GM23338 (cell line): ENCODE data around the gene TPSB2. TPM values are rescaled to one million over a fixed set of nuclear protein-coding genes. Genes with fewer than 3 reads are reported as not detected.

Experiments used
- ATAC-seq: fragments of 200-7000 bp; cut with Tn5 transposase; 3 replicates; pipeline ENCODE4 v1.9.1; 2020
- DNase-seq: peaks from one replicate; pipeline ENCODE4 v3.0.0-alpha.2; 2015; ENCODE audit warnings: low spot score
- H2AFZ ChIP-seq: fragments of 200-600 bp; sonication (generic); 2 replicates; pipeline ENCODE4 v1.8.0; 2016; ENCODE audit warnings: antibody characterized with exemption, mild to moderate bottlenecking, moderate library complexity
- H3F3A ChIP-seq: fragments of 200-600 bp; sonication (generic); replicated peaks from 2 replicates; pipeline ENCODE4 v1.8.0; 2017; ENCODE audit warnings: antibody characterized with exemption, mixed run types, low read depth
- H3K27ac ChIP-seq: fragments of 200-600 bp; sonication (generic); 2 replicates; pipeline ENCODE4 v1.6.1; 2016; ENCODE audit warnings: low read depth
- H3K27me3 ChIP-seq: fragments of 200-600 bp; sonication (generic); 2 replicates; pipeline ENCODE4 v1.8.0; 2016; ENCODE audit warnings: mild to moderate bottlenecking, mixed run types, moderate library complexity; ENCODE audit not compliant: insufficient read depth
- H3K36me3 ChIP-seq: fragments of 200-600 bp; sonication (generic); 2 replicates; pipeline ENCODE4 v1.8.0; 2016; ENCODE audit warnings: mild to moderate bottlenecking; ENCODE audit not compliant: insufficient read depth
- H3K4me1 ChIP-seq: fragments of 200-600 bp; sonication (generic); 2 replicates; pipeline ENCODE4 v1.8.0; 2016; ENCODE audit warnings: mild to moderate bottlenecking, moderate library complexity; ENCODE audit not compliant: insufficient read depth
- H3K4me2 ChIP-seq: fragments of 200-600 bp; sonication (generic); 2 replicates; pipeline ENCODE4 v1.7.1; 2017; ENCODE audit warnings: mixed run types
- H3K4me3 ChIP-seq: fragments of 200-600 bp; sonication (generic); 2 replicates; pipeline ENCODE4 v1.6.1; 2016; ENCODE audit warnings: mixed run types
- H3K79me2 ChIP-seq: fragments of 200-600 bp; sonication (generic); replicated peaks from 2 replicates; pipeline ENCODE4 v1.8.0; 2017; ENCODE audit warnings: mild to moderate bottlenecking; ENCODE audit not compliant: insufficient read depth
- H3K9me2 ChIP-seq: fragments of 200-600 bp; sonication (generic); 2 replicates; pipeline ENCODE4 v1.8.0; 2017; ENCODE audit not compliant: insufficient read depth
- H4K20me1 ChIP-seq: fragments of 200-600 bp; sonication (generic); replicated peaks from 2 replicates; pipeline ENCODE4 v1.8.0; 2017; ENCODE audit warnings: mild to moderate bottlenecking; ENCODE audit not compliant: insufficient read depth
- H3K27ac Mint-ChIP-seq: 2 replicates; pipeline ENCODE4 v1.8.0; 2020; ENCODE audit warnings: inconsistent platforms, mild to moderate bottlenecking, moderate library complexity, mixed read lengths
- H3K27me3 Mint-ChIP-seq: 3 replicates; pipeline ENCODE4 v1.8.0; 2022; ENCODE audit warnings: low read depth, mild to moderate bottlenecking, moderate library complexity, mixed read lengths, inconsistent platforms; ENCODE audit not compliant: insufficient read depth, poor library complexity
- H3K36me3 Mint-ChIP-seq: 3 replicates; pipeline ENCODE4 v1.8.0; 2021; ENCODE audit warnings: low read depth, mild to moderate bottlenecking, inconsistent platforms, moderate library complexity, mixed read lengths
- H3K4me1 Mint-ChIP-seq: 3 replicates; pipeline ENCODE4 v1.8.0; 2020; ENCODE audit warnings: mild to moderate bottlenecking, inconsistent platforms, mixed read lengths
- H3K4me3 Mint-ChIP-seq: 3 replicates; pipeline ENCODE4 v1.8.0; 2021; ENCODE audit warnings: moderate library complexity, mild to moderate bottlenecking, inconsistent platforms, mixed read lengths
- H3K9me3 Mint-ChIP-seq: 3 replicates; pipeline ENCODE4 v1.8.0; 2020; ENCODE audit warnings: moderate library complexity, mild to moderate bottlenecking, inconsistent platforms, mixed read lengths
- CREB1 ChIP-seq: fragments of 250-450 bp; sonication (Bioruptor Pico); IDR thresholded peaks from 2 replicates; pipeline ENCODE4 v1.5.0; 2020; ENCODE audit warnings: low read depth, mild to moderate bottlenecking, moderate library complexity
- EZH2 ChIP-seq: fragments of 200-600 bp; sonication (generic); IDR thresholded peaks from one replicate; pipeline ENCODE4 v1.8.0; 2017; ENCODE audit warnings: antibody characterized with exemption, mild to moderate bottlenecking, low read depth; ENCODE audit not compliant: unreplicated experiment
- EZH2phosphoT487 ChIP-seq: fragments of 200-600 bp; sonication (generic); IDR thresholded peaks from one replicate; pipeline ENCODE4 v1.8.1; 2018; ENCODE audit warnings: antibody characterized with exemption; ENCODE audit not compliant: unreplicated experiment
- JUNB ChIP-seq: IDR thresholded peaks from one replicate; pipeline ENCODE4 v1.6.1; 2016; ENCODE audit warnings: antibody characterized with exemption; ENCODE audit not compliant: unreplicated experiment
- NANOG ChIP-seq: IDR thresholded peaks from 2 replicates; pipeline ENCODE4 v1.6.1; 2016; ENCODE audit warnings: antibody characterized with exemption, borderline replicate concordance
- POLR2AphosphoS5 ChIP-seq: IDR thresholded peaks from 2 replicates; pipeline ENCODE4 v1.6.1; 2016; ENCODE audit warnings: antibody characterized with exemption, low read depth
- STAT1 ChIP-seq: IDR thresholded peaks from one replicate; pipeline ENCODE4 v1.6.1; 2016; ENCODE audit warnings: antibody characterized with exemption; ENCODE audit not compliant: unreplicated experiment
- ZNF114 ChIP-seq: fragments of 250-450 bp; sonication (Bioruptor Pico); IDR thresholded peaks from 2 replicates; pipeline ENCODE4 v1.5.0; 2020; ENCODE audit warnings: mild to moderate bottlenecking, moderate library complexity
- ZNF331 ChIP-seq: fragments of 250-450 bp; sonication (Bioruptor Pico); IDR thresholded peaks from 2 replicates; pipeline ENCODE4 v1.5.0; 2020; ENCODE audit warnings: low read depth, mild to moderate bottlenecking, moderate library complexity
- polyA plus RNA-seq: library from polyadenylated mRNA; unstranded; fragments of >200 nt; fragmentation: Nextera tagmentation; extraction: Ambion mirVana; gene quantifications from 2 replicates; pipeline ENCODE4 v1.2.1, GENCODE V29; 2016
- total RNA-seq: library from RNA; depleted of rRNA; stranded (reverse); fragments of >200 nt; shearing (Covaris generic); gene quantifications from 2 replicates; pipeline ENCODE4 v1.2.3, GENCODE V29; 2014
- TF ChIP-seq, protein P1 (sequence below): IDR thresholded peaks from 2 replicates; pipeline ENCODE4 v1.6.1; 2016; ENCODE audit warnings: antibody characterized with exemption
- TF ChIP-seq, protein P2 (sequence below), 2 experiments: fragments of 200-600 bp in 1 of 2; sonication (generic) in 1 of 2; conservative IDR thresholded peaks; 2 replicates each; pipeline versions ENCODE4 v1.5.1 to v1.6.1; 2016 to 2017; ENCODE audit warnings: antibody characterized with exemption in 2 of 2, low read depth in 2 of 2, mild to moderate bottlenecking in 2 of 2, moderate library complexity in 1 of 2
- TF ChIP-seq, protein P3 (sequence below): fragments of 250-450 bp; sonication (Bioruptor Pico); IDR thresholded peaks from 2 replicates; pipeline ENCODE4 v1.5.0; 2020; ENCODE audit warnings: mild to moderate bottlenecking, moderate library complexity
- TF ChIP-seq, protein P4 (sequence below): IDR thresholded peaks from one replicate; pipeline ENCODE4 v1.6.1; 2018; ENCODE audit warnings: antibody characterized with exemption; ENCODE audit not compliant: unreplicated experiment

TPSB2 gene
- total and polyA plus RNA-seq, 2 experiments from 2014 or later = 0.23 TPM; not detected in 1

DNA sequence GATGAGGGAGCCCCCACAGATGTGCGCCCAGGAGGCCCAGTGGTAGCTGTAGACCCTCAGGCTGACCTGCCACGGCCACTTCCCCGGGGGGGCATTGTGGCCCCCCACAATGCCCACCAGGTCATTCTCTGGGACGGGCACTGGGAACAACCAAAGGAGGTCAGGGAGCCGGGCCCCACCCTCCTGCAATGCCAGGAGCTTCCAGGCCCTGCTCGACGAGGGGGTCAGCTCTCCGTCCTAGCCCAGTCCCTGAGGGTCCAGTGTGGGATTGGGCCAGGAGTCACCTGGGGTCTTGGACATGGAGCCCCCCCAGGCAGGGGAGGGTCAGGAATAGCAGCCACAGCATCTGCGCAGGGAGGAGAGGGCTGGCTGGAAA is 32.9 kb upstream of the TPSB2 start:
- no peaks in the 10 kb centered on the region for H3K79me2 ChIP-seq
- Mint-ChIP-seq H3K27me3 (peaks cover 35% of the 10 kb centered on the region), H3K36me3 (no peaks in the 10 kb centered on the region), H3K4me3 (no peak overlapping the region), H3K27ac (no peak overlapping the region), H3K9me3 (peaks cover 15% of the 10 kb centered on the region), H3K4me1 (peaks cover 11% of the 10 kb centered on the region)
- no peak overlapping the region for H3K4me3 ChIP-seq
- H4K20me1 ChIP-seq = 0 out of 2 replicates have a peak, but pooled peaks cover 2% of the 10 kb centered on the region
- TF ChIP-seq, protein P1, sequence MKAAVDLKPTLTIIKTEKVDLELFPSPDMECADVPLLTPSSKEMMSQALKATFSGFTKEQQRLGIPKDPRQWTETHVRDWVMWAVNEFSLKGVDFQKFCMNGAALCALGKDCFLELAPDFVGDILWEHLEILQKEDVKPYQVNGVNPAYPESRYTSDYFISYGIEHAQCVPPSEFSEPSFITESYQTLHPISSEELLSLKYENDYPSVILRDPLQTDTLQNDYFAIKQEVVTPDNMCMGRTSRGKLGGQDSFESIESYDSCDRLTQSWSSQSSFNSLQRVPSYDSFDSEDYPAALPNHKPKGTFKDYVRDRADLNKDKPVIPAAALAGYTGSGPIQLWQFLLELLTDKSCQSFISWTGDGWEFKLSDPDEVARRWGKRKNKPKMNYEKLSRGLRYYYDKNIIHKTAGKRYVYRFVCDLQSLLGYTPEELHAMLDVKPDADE = no peak
- TF ChIP-seq, protein P2, sequence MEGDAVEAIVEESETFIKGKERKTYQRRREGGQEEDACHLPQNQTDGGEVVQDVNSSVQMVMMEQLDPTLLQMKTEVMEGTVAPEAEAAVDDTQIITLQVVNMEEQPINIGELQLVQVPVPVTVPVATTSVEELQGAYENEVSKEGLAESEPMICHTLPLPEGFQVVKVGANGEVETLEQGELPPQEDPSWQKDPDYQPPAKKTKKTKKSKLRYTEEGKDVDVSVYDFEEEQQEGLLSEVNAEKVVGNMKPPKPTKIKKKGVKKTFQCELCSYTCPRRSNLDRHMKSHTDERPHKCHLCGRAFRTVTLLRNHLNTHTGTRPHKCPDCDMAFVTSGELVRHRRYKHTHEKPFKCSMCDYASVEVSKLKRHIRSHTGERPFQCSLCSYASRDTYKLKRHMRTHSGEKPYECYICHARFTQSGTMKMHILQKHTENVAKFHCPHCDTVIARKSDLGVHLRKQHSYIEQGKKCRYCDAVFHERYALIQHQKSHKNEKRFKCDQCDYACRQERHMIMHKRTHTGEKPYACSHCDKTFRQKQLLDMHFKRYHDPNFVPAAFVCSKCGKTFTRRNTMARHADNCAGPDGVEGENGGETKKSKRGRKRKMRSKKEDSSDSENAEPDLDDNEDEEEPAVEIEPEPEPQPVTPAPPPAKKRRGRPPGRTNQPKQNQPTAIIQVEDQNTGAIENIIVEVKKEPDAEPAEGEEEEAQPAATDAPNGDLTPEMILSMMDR (conservative IDR thresholded peaks at IDR 0.05; ENCODE audit: low read depth in 2 of 2) = no peak
- TF ChIP-seq JUNB (no peak), POLR2AphosphoS5 (no peak), CREB1 (CRISPR knock-in tag) (no peak), STAT1 (no peak), EZH2 (no peak), ZNF114 (CRISPR knock-in tag) (no peak), EZH2phosphoT487 (no peak), ZNF331 (no peak), NANOG (no peak)
- TF ChIP-seq, protein P3, sequence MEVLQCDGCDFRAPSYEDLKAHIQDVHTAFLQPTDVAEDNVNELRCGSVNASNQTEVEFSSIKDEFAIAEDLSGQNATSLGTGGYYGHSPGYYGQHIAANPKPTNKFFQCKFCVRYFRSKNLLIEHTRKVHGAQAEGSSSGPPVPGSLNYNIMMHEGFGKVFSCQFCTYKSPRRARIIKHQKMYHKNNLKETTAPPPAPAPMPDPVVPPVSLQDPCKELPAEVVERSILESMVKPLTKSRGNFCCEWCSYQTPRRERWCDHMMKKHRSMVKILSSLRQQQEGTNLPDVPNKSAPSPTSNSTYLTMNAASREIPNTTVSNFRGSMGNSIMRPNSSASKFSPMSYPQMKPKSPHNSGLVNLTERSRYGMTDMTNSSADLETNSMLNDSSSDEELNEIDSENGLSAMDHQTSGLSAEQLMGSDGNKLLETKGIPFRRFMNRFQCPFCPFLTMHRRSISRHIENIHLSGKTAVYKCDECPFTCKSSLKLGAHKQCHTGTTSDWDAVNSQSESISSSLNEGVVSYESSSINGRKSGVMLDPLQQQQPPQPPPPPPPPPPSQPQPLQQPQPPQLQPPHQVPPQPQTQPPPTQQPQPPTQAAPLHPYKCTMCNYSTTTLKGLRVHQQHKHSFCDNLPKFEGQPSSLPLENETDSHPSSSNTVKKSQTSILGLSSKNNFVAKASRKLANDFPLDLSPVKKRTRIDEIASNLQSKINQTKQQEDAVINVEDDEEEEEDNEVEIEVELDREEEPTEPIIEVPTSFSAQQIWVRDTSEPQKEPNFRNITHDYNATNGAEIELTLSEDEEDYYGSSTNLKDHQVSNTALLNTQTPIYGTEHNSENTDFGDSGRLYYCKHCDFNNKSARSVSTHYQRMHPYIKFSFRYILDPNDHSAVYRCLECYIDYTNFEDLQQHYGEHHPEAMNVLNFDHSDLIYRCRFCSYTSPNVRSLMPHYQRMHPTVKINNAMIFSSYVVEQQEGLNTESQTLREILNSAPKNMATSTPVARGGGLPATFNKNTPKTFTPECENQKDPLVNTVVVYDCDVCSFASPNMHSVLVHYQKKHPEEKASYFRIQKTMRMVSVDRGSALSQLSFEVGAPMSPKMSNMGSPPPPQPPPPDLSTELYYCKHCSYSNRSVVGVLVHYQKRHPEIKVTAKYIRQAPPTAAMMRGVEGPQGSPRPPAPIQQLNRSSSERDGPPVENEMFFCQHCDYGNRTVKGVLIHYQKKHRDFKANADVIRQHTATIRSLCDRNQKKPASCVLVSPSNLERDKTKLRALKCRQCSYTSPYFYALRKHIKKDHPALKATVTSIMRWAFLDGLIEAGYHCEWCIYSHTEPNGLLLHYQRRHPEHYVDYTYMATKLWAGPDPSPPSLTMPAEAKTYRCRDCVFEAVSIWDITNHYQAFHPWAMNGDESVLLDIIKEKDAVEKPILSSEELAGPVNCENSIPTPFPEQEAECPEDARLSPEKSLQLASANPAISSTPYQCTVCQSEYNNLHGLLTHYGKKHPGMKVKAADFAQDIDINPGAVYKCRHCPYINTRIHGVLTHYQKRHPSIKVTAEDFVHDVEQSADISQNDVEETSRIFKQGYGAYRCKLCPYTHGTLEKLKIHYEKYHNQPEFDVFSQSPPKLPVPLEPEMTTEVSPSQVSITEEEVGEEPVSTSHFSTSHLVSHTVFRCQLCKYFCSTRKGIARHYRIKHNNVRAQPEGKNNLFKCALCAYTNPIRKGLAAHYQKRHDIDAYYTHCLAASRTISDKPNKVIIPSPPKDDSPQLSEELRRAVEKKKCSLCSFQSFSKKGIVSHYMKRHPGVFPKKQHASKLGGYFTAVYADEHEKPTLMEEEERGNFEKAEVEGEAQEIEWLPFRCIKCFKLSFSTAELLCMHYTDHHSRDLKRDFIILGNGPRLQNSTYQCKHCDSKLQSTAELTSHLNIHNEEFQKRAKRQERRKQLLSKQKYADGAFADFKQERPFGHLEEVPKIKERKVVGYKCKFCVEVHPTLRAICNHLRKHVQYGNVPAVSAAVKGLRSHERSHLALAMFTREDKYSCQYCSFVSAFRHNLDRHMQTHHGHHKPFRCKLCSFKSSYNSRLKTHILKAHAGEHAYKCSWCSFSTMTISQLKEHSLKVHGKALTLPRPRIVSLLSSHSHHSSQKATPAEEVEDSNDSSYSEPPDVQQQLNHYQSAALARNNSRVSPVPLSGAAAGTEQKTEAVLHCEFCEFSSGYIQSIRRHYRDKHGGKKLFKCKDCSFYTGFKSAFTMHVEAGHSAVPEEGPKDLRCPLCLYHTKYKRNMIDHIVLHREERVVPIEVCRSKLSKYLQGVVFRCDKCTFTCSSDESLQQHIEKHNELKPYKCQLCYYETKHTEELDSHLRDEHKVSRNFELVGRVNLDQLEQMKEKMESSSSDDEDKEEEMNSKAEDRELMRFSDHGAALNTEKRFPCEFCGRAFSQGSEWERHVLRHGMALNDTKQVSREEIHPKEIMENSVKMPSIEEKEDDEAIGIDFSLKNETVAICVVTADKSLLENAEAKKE (CRISPR knock-in tag) = no peak
- TF ChIP-seq, protein P4, sequence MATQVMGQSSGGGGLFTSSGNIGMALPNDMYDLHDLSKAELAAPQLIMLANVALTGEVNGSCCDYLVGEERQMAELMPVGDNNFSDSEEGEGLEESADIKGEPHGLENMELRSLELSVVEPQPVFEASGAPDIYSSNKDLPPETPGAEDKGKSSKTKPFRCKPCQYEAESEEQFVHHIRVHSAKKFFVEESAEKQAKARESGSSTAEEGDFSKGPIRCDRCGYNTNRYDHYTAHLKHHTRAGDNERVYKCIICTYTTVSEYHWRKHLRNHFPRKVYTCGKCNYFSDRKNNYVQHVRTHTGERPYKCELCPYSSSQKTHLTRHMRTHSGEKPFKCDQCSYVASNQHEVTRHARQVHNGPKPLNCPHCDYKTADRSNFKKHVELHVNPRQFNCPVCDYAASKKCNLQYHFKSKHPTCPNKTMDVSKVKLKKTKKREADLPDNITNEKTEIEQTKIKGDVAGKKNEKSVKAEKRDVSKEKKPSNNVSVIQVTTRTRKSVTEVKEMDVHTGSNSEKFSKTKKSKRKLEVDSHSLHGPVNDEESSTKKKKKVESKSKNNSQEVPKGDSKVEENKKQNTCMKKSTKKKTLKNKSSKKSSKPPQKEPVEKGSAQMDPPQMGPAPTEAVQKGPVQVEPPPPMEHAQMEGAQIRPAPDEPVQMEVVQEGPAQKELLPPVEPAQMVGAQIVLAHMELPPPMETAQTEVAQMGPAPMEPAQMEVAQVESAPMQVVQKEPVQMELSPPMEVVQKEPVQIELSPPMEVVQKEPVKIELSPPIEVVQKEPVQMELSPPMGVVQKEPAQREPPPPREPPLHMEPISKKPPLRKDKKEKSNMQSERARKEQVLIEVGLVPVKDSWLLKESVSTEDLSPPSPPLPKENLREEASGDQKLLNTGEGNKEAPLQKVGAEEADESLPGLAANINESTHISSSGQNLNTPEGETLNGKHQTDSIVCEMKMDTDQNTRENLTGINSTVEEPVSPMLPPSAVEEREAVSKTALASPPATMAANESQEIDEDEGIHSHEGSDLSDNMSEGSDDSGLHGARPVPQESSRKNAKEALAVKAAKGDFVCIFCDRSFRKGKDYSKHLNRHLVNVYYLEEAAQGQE = no peak
- no peak overlapping the region for H3K27ac ChIP-seq
- DNase-seq = no peak
- no peaks in the 10 kb centered on the region for H3K4me1 ChIP-seq
- H3K4me2 ChIP-seq = no peak overlapping the region
- ATAC-seq = no peak
- H3K9me2 ChIP-seq = no peaks in the 10 kb centered on the region
- no peak overlapping the region for H2AFZ ChIP-seq
- no peaks in the 10 kb centered on the region for H3K27me3 ChIP-seq
- no peaks in the 10 kb centered on the region for H3F3A ChIP-seq
- H3K36me3 ChIP-seq = no peaks in the 10 kb centered on the region
